ENCODE measurements around the gene TK2. TPM values are rescaled to one million over a fixed set of nuclear protein-coding genes. Genes with fewer than 3 reads are reported as not detected.
A peak's percentile ranks its signal among the peaks of the same experiment; 100 is the strongest.
"Not testable (repeated sequence)": the region's sequence is repeated elsewhere in the genome, so short reads cannot be mapped to it uniquely, and the experiment has no call there.

TK2 gene
- total RNA-seq, result 18.6 TPM
- long read RNA-seq, full-length matches to known transcripts, result 21 of 28 reads
- long read RNA-seq, partial matches to known transcripts, result 1 of 28 reads
- long read RNA-seq, other reads (novel, unspliced or antisense), result 6 of 28 reads

GRCh38 chr16:66549284-66550131 lies at the start of gene TK2:
Gene TK2 (minus strand): TSS chr16:66550122. CDS start chr16:66550061, 61 bp downstream.
- peaks cover 17% of the 10 kb centered on the region for H3K36me3 ChIP-seq
- peak; percentile 72 for DNase-seq
- H3K27me3 ChIP-seq (ENCODE audit: low read depth), result no peaks in the 10 kb centered on the region
- no peaks in the 10 kb centered on the region for H3K9me3 ChIP-seq (replicated peaks)
- H3K4me3 ChIP-seq, result peak within 1 kb of the TSS; percentile 89
- H3K27ac ChIP-seq (replicated peaks), result peak within 1 kb of the TSS; percentile 99
- peak; percentile 54 for TF ChIP-seq CTCF (IDR thresholded peaks at IDR 0.05; ENCODE audit: borderline replicate concordance)
- H3K4me1 ChIP-seq, result peaks cover 72% of the 10 kb centered on the region
- intact Hi-C loops (cut with micrococcal nuclease), result loop anchor here (10.0 kb wide), 1 partner anchor 55 kb away; the partner anchor contains the start of gene CMTM3

- no peak for TF ChIP-seq CTCF (IDR thresholded peaks at IDR 0.05; ENCODE audit: borderline replicate concordance)
- Histone ChIP-seq H3K4me3 (no peak overlapping the region), H3K4me1 (no peaks in the 10 kb centered on the region), H3K9me3 (replicated peaks) (no peaks in the 10 kb centered on the region), H3K27ac (replicated peaks) (no peak overlapping the region), H3K27me3 (ENCODE audit: low read depth) (no peaks in the 10 kb centered on the region), H3K36me3 (no peaks in the 10 kb centered on the region)
- DNase-seq, result no peak
- intact Hi-C loops (cut with micrococcal nuclease), result no loop called here
These were observed 48.2 kb upstream of the TK2 start for GRCh38 chr16:66598111-66598510.

GRCh38 chr16:66596986-66597848 lies 47.3 kb upstream of the TK2 start:
- no peaks in the 10 kb centered on the region for H3K27me3 ChIP-seq (ENCODE audit: low read depth)
- intact Hi-C loops (cut with micrococcal nuclease), result no loop called here
- no peaks in the 10 kb centered on the region for H3K36me3 ChIP-seq
- no peak for TF ChIP-seq CTCF (IDR thresholded peaks at IDR 0.05; ENCODE audit: borderline replicate concordance)
- H3K4me3 ChIP-seq, result no peak overlapping the region
- H3K27ac ChIP-seq (replicated peaks), result no peak overlapping the region
- no peak for DNase-seq
- H3K4me1 ChIP-seq, result no peaks in the 10 kb centered on the region
- H3K9me3 ChIP-seq (replicated peaks), result no peaks in the 10 kb centered on the region

- intact Hi-C loops (cut with micrococcal nuclease); H3K4me3 ChIP-seq; DNase-seq; H3K9me3 ChIP-seq (replicated peaks); H3K4me1 ChIP-seq; H3K27me3 ChIP-seq (ENCODE audit: low read depth); H3K36me3 ChIP-seq; H3K27ac ChIP-seq (replicated peaks): not testable (repeated sequence)
These were observed 46.6 kb upstream of the TK2 start for GRCh38 chr16:66596559-66596958.

- H3K27me3 ChIP-seq (ENCODE audit: low read depth), result no peaks in the 10 kb centered on the region
- intact Hi-C loops (cut with micrococcal nuclease), result no loop called here
- no peaks in the 10 kb centered on the region for H3K9me3 ChIP-seq (replicated peaks)
- no peaks in the 10 kb centered on the region for H3K36me3 ChIP-seq
- no peaks in the 10 kb centered on the region for H3K4me1 ChIP-seq
- no peak overlapping the region for H3K27ac ChIP-seq (replicated peaks)
- H3K4me3 ChIP-seq, result no peak overlapping the region
- no peak for DNase-seq
- no peak for TF ChIP-seq CTCF (IDR thresholded peaks at IDR 0.05; ENCODE audit: borderline replicate concordance)
These were observed 44.8 kb upstream of the TK2 start for GRCh38 chr16:66594739-66595138.
